Fibroblast of gingiva (primary cell): ENCODE results near the gene ARID4A.
"Not testable (repeated sequence)": the region's sequence is repeated elsewhere in the genome, so short reads cannot be mapped to it uniquely, and the experiment has no call there.

Source experiments
- DNase-seq: peaks from one replicate; pipeline ENCODE4 v3.0.0-alpha.2; 2011; ENCODE audit warnings: low read depth

Gene ARID4A

DNA sequence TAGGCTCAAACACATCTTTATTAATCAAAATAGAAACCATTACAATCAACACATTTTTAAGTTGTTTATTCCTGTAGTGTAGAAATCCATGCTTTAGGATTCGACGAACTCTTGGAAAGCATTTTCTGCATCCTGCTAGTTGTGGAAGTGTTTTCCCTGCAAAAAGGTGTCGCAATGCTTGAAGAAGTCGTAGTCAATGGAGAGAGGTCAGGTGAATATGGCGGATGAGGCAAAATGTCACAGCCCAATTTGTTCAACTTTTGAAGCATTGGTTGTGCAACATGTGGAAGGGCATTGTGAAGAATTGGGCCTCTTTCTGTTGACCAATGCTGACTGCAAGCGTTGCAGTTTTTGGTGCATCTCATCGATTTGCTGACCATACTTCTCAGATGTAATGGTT lies 4.2 kb upstream of the ARID4A start:
- no peak for DNase-seq

DNA sequence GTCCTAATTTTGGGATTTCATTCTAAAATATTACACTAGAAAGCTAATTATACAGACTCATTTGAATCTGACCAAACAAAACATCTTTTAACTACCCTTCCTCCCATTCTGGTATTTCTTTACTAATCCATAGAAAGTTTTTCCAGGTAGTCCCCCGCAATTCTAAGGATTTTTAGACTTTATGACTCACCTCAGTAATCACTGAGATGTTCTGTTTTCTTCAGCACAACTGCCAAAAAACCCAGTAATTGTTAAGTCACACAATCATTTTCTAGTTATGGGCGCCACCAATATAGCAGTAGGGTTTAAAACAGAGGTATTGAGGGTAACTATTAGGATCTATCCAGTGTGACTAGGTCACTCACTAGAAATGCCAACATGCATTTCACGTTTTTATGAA lies 1.6 kb upstream of the ARID4A start:
- DNase-seq, result no peak

GRCh38 chr14:58297412-58297761 lies 968 bp upstream of the ARID4A start:
- DNase-seq, result peak; percentile 53

GRCh38 chr14:58297762-58298476 lies 436 bp upstream of the ARID4A start:
- peak; percentile 100 for DNase-seq

DNA sequence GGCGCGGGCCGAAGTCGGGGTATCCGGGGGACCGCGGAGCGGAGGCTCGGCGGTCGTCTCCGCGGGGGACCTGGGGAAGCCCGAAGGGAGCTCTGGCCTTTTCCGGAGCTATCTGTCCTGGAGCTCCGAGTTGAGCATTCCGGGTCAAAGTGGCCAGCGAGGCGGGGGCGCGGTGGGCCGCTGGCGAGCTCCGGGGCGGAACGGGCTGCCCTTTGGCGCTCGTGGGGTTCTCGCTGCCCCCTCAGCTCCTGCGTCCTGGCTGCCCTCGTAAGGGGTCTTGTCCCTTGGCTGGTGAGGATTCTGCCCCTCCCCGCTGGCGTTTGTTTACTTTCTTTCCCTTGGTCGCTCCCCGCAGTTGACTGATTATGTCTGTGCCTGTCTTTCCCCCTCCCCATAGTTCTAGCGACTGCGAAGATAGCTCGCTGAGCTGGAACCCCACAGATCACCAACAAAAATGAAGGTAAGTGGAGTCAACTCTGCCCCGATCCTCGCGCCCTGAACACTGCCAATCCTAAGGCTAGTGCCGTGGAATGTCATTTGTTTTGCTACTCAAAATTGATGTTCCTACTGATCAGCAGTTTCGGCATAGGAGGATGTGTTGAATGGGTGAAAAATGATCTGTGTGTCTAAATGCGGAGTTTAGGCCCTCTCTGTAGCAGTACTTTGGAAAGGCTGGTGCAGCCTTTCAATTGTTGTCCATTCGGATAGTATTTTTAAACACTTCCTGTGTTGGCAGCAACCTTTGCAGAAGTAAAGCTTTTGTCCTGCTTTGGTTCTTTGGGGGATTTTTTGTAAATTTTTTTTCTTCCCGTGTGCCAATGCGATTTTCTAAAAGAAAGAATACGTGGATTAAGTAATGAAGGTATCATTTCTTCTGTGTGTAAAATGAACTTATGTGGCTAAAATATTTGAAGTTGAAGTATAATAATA lies 1.3 kb downstream of the ARID4A start:
- peak; percentile 12 for DNase-seq

GRCh38 chr14:58301416-58301815 lies 3.1 kb downstream of the ARID4A start:
- DNase-seq, result no peak

DNA sequence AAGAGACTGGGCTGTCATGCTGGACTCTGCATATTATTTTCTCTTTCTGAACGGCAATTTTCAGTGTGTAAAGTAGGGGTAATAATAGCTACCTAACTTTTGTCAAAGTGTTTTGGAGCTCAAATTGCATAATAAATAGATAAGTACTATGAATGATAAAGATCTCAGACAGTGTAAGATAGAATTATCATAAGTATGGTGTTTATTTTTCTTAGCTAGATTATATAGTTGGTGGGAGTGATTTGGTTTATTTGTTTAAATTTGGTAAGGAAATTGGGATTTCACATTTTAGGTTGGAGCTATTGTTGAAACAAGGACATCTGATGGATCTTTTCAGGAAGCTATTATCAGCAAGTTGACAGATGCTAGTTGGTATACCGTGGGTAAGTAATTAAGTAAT lies 7.4 kb downstream of the ARID4A start:
- no peak for DNase-seq

- DNase-seq, result no peak
These were observed 9.4 kb downstream of the ARID4A start for GRCh38 chr14:58307597-58308316.

- DNase-seq, result no peak
These were observed 10.7 kb downstream of the ARID4A start for GRCh38 chr14:58309086-58309485.

DNA sequence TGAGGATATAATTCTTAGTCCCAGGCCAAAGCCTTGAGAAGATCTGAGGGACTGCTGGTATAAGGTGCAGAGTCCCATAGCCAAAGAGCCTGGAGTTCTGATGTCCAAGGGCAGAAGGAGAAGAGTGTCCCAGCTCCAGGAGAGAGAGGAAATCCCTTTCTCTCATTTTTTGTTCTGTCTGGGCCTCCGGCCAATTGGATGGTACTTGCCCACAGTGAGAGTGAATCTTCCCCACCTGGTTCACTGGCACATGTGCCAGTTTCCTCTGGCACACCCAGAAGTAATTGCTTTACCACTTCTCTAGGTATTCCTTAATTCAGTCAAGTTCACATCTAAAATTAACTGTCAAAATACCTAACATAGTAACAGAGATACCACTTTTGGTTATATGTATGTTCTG lies 15.3 kb downstream of the ARID4A start:
- DNase-seq, result no peak

DNA sequence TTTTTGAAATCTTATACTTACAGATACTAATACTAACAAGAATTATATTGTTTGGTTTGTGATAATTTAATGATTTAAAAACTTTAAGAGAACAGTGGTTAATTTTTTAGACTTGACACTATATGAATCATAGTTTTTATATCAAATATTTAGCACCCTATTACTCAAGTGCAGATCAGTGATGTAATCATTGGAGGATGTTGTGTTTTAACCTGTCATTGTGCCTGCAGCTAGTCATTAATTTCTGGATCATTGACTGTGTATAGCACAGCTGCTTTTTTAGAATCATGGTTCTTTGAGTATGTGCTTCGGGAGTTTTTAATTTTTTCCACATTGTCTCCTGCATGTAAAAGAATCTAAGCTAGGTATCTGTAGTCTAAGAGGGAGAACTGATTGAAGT lies 17.3 kb downstream of the ARID4A start:
- no peak for DNase-seq

- DNase-seq, result no peak
These were observed 28.7 kb downstream of the ARID4A start for GRCh38 chr14:58327019-58327418.

GRCh38 chr14:58331111-58331510 lies 32.8 kb downstream of the ARID4A start:
- DNase-seq, result peak; percentile 95

DNA sequence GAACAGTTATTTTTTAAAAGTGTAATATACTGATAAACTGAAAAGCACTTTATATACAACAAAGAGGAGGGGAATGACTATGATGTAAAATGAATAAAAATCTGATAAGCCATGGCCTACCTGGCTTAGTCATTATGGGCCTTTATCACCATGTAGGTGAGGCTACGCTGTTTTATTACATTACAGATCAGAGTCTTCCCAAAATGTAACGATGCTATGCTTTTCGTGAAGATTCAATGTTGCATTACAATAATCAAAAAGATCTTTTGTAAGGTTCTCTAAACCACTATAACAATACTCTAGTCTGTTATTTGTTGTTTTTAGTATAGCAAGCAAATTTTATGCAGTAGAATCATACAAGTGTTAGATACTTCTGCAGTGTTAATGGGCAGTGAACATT lies 34.2 kb downstream of the ARID4A start:
- DNase-seq, result no peak

DNA sequence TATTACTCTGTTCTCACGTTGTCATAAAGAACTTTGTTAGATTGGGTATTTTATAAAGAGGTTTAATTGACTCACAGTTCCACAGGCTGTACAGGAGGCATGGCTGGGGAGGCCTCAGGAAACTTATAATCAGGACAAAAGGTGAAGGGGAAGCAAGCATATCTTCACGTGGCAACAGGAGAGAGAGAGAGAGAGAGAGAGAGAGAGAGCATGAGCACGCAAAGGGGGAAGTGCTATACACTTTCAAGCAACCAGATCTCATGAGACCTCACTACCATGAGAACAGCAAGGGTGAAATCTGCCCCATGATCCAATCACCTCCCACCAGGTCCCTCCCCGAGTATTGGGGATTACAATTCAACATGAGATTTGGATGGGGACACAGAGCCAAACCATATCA lies 41.3 kb downstream of the ARID4A start:
- DNase-seq, result not testable (repeated sequence)

DNA sequence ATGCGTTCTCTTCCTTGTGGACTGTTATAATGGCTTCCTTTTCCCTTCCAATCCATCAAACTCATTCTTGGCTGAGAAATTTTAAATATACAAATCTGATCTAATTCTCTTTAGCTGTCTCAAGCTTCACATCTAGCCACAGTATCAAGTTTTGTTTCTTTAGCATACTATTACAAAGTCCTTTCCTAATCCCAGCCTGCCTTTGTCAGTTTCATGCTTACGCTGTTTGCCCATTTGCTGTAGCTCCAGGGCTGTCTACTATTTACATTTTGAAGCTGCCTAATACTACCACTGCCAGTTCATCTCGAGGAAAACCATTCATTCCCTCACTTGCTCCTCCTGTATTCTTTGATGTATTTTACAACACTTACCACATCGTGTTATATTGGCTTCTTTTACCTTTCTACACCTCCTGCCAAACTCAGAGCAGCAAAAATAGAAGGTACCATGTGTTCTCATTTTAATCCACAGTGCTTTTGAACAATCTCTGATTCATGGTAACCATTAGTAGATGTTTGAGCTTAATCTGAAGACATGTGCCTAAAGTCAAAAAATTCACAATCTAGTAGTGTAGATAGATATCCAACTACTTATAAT lies 42.9 kb downstream of the ARID4A start:
- DNase-seq, result no peak

- DNase-seq, result not testable (repeated sequence)
These were observed 45.2 kb downstream of the ARID4A start for GRCh38 chr14:58343535-58343934.

DNA sequence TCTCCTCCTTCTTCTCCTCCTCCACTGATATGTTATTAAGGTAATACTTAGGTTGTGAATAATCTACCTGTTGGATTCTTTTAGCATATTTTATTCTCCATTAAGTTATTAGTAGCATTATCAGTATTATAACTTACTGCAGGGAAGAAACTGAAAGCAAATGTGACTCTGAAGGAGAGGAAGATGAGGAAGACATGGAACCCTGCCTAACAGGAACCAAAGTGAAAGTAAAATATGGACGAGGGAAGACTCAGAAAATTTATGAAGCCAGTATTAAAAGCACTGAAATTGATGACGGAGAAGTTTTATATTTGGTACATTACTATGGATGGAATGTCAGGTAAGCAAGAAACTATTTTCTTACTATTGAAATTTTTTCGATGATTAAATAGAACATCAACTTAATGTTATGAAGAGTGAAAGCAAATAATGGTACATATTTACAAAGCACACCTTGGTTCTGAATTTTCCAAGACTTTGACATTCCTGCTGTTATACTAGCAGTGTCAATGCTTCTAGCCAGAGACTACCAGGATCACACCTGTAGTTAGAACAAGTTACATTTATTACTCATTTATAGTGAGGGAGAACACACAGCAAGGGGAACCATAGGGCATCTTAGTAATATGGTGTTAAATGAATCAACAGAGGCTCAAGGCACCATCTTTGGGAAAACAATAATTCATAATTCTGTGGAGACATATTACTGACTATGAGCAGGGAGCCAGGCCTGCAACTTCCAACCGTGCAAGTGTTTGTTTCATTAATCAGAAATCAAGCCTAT lies 55.4 kb downstream of the ARID4A start:
- no peak for DNase-seq

DNA sequence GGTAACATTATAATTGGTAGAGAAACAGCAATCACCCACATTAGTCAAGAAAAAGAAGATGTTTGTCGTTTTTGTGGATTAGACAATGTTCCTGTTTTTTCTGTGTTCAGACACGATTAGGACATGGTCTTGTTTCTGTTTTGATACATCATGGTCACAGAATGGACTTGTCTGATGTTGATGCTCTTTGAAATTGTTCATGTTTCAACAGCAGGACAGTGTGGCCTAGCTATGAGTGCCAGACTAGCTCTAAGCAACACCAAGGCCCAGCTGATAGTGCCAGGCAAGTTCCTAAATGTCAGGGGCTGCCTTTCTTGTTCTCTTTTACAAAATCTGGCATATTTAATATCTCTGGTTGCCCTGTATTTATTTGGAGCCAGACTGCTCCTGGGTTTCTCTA lies 56.5 kb downstream of the ARID4A start:
- DNase-seq, result no peak

DNA sequence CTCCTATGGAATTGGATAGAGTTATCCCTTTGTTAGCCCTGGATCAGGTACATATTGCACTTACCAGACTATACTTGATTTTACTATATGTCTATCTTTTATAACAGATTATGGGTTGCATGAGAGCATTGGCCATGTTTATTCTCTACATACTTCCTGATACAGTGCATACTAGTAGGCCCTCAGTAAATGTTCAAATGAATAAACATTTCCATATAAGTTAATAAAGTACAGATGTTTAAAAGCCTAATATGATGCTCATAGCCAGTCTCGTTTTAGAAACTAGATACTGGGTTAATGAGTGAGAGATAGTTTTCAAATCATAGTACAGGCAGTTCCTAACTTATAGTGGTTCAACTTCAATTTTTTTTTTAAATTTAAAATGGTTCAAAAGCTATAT lies 57.9 kb downstream of the ARID4A start:
- peak; percentile 14 for DNase-seq

GRCh38 chr14:58362272-58362671 lies 63.9 kb downstream of the ARID4A start:
- not testable (repeated sequence) for DNase-seq
